Lung (tissue), 12 donors: ENCODE data around the gene TGFB1I1. TPM values are rescaled to one million over a fixed set of nuclear protein-coding genes. Genes with fewer than 3 reads are reported as not detected.

Experiments used
- ATAC-seq: fragments of 200-7000 bp; cut with Tn5 transposase; one replicate; pipeline ENCODE4 v1.9.1; 2020; ENCODE audit warnings: moderate number of reproducible peaks; ENCODE audit not compliant: insufficient read depth, low FRiP score
- DNase-seq, 3 donors: peaks; one replicate each; pipeline ENCODE4 v3.0.0-alpha.2; 2013 to 2017
- H3K27ac ChIP-seq, 2 donors: one replicate each; pipeline ENCODE4 v1.5.1; 2013; ENCODE audit warnings: mild to moderate bottlenecking in 2 of 2, moderate library complexity in 2 of 2, control low read depth in 1 of 2, inconsistent platforms in 1 of 2, low read depth in 1 of 2, low read length in 1 of 2
- H3K27me3 ChIP-seq, 3 donors: one replicate each; pipeline ENCODE4 v1.5.1; 2013; ENCODE audit warnings: low read length in 2 of 3; ENCODE audit not compliant: control insufficient read depth in 3 of 3, insufficient read depth in 3 of 3
- H3K36me3 ChIP-seq, 4 donors: one replicate each; pipeline ENCODE4 v1.5.1; 2013; ENCODE audit warnings: low read length in 4 of 4, mild to moderate bottlenecking in 1 of 4, moderate library complexity in 1 of 4; ENCODE audit not compliant: control insufficient read depth in 4 of 4, insufficient read depth in 4 of 4
- H3K4me1 ChIP-seq, 5 donors: one replicate each; pipeline ENCODE4 v1.5.1; 2013; ENCODE audit warnings: low read length in 5 of 5, mild to moderate bottlenecking in 2 of 5, moderate library complexity in 1 of 5; ENCODE audit not compliant: control insufficient read depth in 5 of 5, insufficient read depth in 5 of 5
- H3K4me3 ChIP-seq: one replicate; pipeline ENCODE4 v1.5.1; 2013; ENCODE audit warnings: mild to moderate bottlenecking, control low read depth, moderate library complexity
- H3K9ac ChIP-seq, 2 donors: one replicate each; pipeline ENCODE4 v1.5.1; 2013; ENCODE audit warnings: low read length in 2 of 2, control low read depth in 1 of 2; ENCODE audit not compliant: insufficient read depth in 1 of 2
- H3K9me3 ChIP-seq, 4 donors: one replicate each; pipeline ENCODE4 v1.5.1; 2013; ENCODE audit warnings: low read length in 3 of 4, mild to moderate bottlenecking in 1 of 4, moderate library complexity in 1 of 4; ENCODE audit not compliant: control insufficient read depth in 4 of 4, insufficient read depth in 3 of 4
- CTCF ChIP-seq: IDR thresholded peaks from 2 replicates; pipeline ENCODE4 v1.5.1; 2012; ENCODE audit warnings: mild to moderate bottlenecking; ENCODE audit errors: control extremely low read depth, extremely low read depth
- WGBS, 2 donors: extraction: QIAGEN DNeasy Blood & Tissue Kit; methylation state at CpG; one replicate each; pipeline ENCODE4 v1.1.7; 2013; 5-methylcytosine and 5-hydroxymethylcytosine counted together
- polyA plus RNA-seq, 2 donors: library from polyadenylated mRNA; stranded (reverse); fragments of 200-250 nt; gene quantifications; one replicate each; pipeline ENCODE4 v1.2.1, GENCODE V29; 2013
- total RNA-seq, 2 donors: library from RNA; depleted of rRNA in 1 of 2; stranded (reverse); fragments of >200 nt in 1 of 2; gene quantifications; one replicate each; pipeline ENCODE4 v1.2.1, GENCODE V29; 2014 to 2021
- donor health status: control.
- donor health status: control.
- donor health status: Bipolar disorder and iron deficiency.
- donor health status: healthy.
- donor health status: DM: yes; HTN: yes; CAD: no.

The TGFB1I1 gene
- total and polyA plus RNA-seq, 4 donors = 25.1 to 58.9 (median 37.6) TPM

- Histone ChIP-seq H3K4me1 (peaks cover 0 to 23% (median 11%) of the 10 kb centered on the region in 5 donors), H3K9me3 (no peaks in the 10 kb centered on the region), H3K9ac (no peak overlapping the region), H3K27me3 (no peaks in the 10 kb centered on the region), H3K4me3 (no peak overlapping the region), H3K27ac (no peak overlapping the region), H3K36me3 (peaks cover 11 to 29% (median 21%) of the 10 kb centered on the region in 4 donors)
- no peak for ATAC-seq
- peak in 2 of 3 donors; percentile 41 to 43 for DNase-seq
- WGBS, 2 donors = 46 to 47% methylated on average over 67 to 77 of the region's 77 CpGs
- TF ChIP-seq CTCF = no peak
Measured at GRCh38 chr16:31488468-31489297, 16.7 kb downstream of the TGFB1I1 start.

- Histone ChIP-seq H3K36me3 (peaks cover 12 to 30% (median 23%) of the 10 kb centered on the region in 4 donors), H3K27ac (no peak overlapping the region), H3K9ac (no peak overlapping the region), H3K27me3 (no peaks in the 10 kb centered on the region), H3K9me3 (no peaks in the 10 kb centered on the region), H3K4me3 (no peak overlapping the region), H3K4me1 (peaks cover 0 to 23% (median 8%) of the 10 kb centered on the region in 5 donors)
- no peak for TF ChIP-seq CTCF
- DNase-seq = no peak
- WGBS, 2 donors = 87 to 93% methylated on average over 7 of the region's 7 CpGs
- ATAC-seq = no peak
Measured at GRCh38 chr16:31489298-31489564, 17.3 kb downstream of the TGFB1I1 start.

- Histone ChIP-seq H3K27me3 (no peaks in the 10 kb centered on the region), H3K9me3 (no peaks in the 10 kb centered on the region), H3K9ac (no peak overlapping the region), H3K4me3 (no peak overlapping the region), H3K36me3 (peaks cover 12 to 30% (median 23%) of the 10 kb centered on the region in 4 donors), H3K4me1 (peaks cover 0 to 20% (median 5%) of the 10 kb centered on the region in 5 donors), H3K27ac (no peak overlapping the region)
- no peak for TF ChIP-seq CTCF
- 87 to 91% methylated on average over 22 of the region's 22 CpGs for WGBS, 2 donors
- DNase-seq (no peak), ATAC-seq (no peak)
Measured at GRCh38 chr16:31489616-31490584, 17.9 kb downstream of the TGFB1I1 start.
